ENCODE data around the gene IGF2BP2.

DNA sequence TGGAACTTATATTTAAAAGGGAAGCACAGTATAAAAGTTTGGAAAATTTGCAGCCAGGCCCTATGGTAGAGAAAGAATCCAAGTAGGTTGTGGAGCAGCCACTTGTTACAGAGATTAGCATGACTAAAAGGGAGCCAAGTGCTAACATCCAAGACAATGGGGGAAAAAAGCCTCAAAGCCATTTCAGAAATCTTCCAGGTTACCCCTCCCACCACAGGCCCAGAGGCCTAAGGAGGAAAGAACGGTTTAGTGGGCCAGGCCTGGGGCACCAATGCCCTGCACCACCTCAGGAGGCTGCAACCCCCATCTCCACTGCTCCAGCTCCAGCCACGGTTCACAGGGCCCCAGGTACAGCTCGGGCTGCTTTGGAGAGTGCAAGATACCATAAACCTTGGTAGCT, 69.9 kb downstream of the IGF2BP2 start:
- TF ChIP-seq, protein P1, sequence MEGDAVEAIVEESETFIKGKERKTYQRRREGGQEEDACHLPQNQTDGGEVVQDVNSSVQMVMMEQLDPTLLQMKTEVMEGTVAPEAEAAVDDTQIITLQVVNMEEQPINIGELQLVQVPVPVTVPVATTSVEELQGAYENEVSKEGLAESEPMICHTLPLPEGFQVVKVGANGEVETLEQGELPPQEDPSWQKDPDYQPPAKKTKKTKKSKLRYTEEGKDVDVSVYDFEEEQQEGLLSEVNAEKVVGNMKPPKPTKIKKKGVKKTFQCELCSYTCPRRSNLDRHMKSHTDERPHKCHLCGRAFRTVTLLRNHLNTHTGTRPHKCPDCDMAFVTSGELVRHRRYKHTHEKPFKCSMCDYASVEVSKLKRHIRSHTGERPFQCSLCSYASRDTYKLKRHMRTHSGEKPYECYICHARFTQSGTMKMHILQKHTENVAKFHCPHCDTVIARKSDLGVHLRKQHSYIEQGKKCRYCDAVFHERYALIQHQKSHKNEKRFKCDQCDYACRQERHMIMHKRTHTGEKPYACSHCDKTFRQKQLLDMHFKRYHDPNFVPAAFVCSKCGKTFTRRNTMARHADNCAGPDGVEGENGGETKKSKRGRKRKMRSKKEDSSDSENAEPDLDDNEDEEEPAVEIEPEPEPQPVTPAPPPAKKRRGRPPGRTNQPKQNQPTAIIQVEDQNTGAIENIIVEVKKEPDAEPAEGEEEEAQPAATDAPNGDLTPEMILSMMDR (IDR thresholded peaks at IDR 0.05), result no peak
- TF ChIP-seq POLR2A (IDR thresholded peaks at IDR 0.05), result no peak
